Natural killer cell (primary cell): Measurements from ENCODE around the gene CHD6. TPM values are rescaled to one million over a fixed set of nuclear protein-coding genes. Genes with fewer than 3 reads are reported as not detected.

Experiments used
- ATAC-seq, 3 donors: fragments of 150-1000 bp in 2 of 3; fragments of 200-7000 bp in 1 of 3; cut with Tn5 transposase; 1 replicate in 1 of 3; 2 replicates in 2 of 3; pipeline ENCODE4 v1.10.0; 2021; ENCODE audit warnings: mild to moderate bottlenecking in 2 of 3, moderate library complexity in 2 of 3
- DNase-seq, 2 donors: peaks; one replicate each; pipeline versions ENCODE4 v3.0.0 to v3.0.0-alpha.2; 2013 to 2021; ENCODE audit warnings: mixed read lengths in 1 of 2
- H3K27ac ChIP-seq: one replicate; pipeline ENCODE4 v1.5.1; 2013; ENCODE audit warnings: mild to moderate bottlenecking, low read length
- H3K27me3 ChIP-seq: one replicate; pipeline ENCODE4 v1.6.1; 2013; ENCODE audit warnings: low read length; ENCODE audit not compliant: control insufficient read depth, insufficient read depth
- H3K36me3 ChIP-seq: one replicate; pipeline ENCODE4 v1.6.1; 2013; ENCODE audit warnings: low read length; ENCODE audit not compliant: control insufficient read depth, insufficient read depth
- H3K4me1 ChIP-seq: one replicate; pipeline ENCODE4 v1.6.1; 2013; ENCODE audit warnings: low read length; ENCODE audit not compliant: control insufficient read depth, insufficient read depth
- H3K4me3 ChIP-seq: one replicate; pipeline ENCODE4 v1.5.1; 2013; ENCODE audit warnings: low read length
- H3K9me3 ChIP-seq: one replicate; pipeline ENCODE4 v1.6.1; 2013; ENCODE audit warnings: low read length; ENCODE audit not compliant: control insufficient read depth, insufficient read depth
- H3K27ac Mint-ChIP-seq, 2 donors: one replicate each; pipeline ENCODE4 v1.8.0; 2022; ENCODE audit warnings: mild to moderate bottlenecking in 2 of 2, mixed read lengths in 2 of 2, moderate library complexity in 1 of 2
- H3K27me3 Mint-ChIP-seq, 2 donors: one replicate each; pipeline ENCODE4 v1.8.0; 2022; ENCODE audit warnings: low read depth in 2 of 2, mixed read lengths in 2 of 2
- H3K36me3 Mint-ChIP-seq: one replicate; pipeline ENCODE4 v1.8.0; 2022; ENCODE audit warnings: mixed read lengths
- H3K4me1 Mint-ChIP-seq, 2 donors: one replicate each; pipeline ENCODE4 v1.8.0; 2022; ENCODE audit warnings: mixed read lengths in 2 of 2
- H3K4me3 Mint-ChIP-seq: one replicate; pipeline ENCODE4 v1.8.0; 2022; ENCODE audit warnings: mild to moderate bottlenecking, moderate library complexity, mixed read lengths
- H3K9me3 Mint-ChIP-seq, 2 donors: one replicate each; pipeline ENCODE4 v1.8.0; 2022; ENCODE audit warnings: mixed read lengths in 2 of 2
- CTCF ChIP-seq: fragments of 200-600 bp; IDR thresholded peaks from one replicate; pipeline ENCODE4 v1.8.0; 2022; ENCODE audit warnings: antibody characterized with exemption
- WGBS: methylation state at CpG from one replicate; pipeline ENCODE4 v1.1.7; 2013; ENCODE audit warnings: missing lambda C conversion rate; ENCODE audit not compliant: insufficient coverage; 5-methylcytosine and 5-hydroxymethylcytosine counted together
- intact Hi-C: fragments of 100-400 bp; cut with micrococcal nuclease; formaldehyde crosslinking; loops from one replicate; pipeline ENCODE4 v1.14.2; 2022
- total RNA-seq, 4 donors: library from RNA; stranded (reverse); fragments of 120-200 nt in 1 of 4; gene quantifications; one replicate each; pipeline versions ENCODE4 v1.2.3 to v1.2.4, GENCODE V29; 2013 to 2022

The CHD6 gene
- total RNA-seq, 3 donors from 2014 or later (not counting 1 experiment from before 2014, with no cell fraction given), result 82.8 to 96.6 (median 90.4) TPM

- WGBS, result 84% methylated on average over 15 of the region's 18 CpGs
- no peaks in the 10 kb centered on the region for H3K27me3 Mint-ChIP-seq
- Histone ChIP-seq H3K27me3 (no peaks in the 10 kb centered on the region), H3K27ac (no peak overlapping the region), H3K36me3 (no peaks in the 10 kb centered on the region), H3K4me3 (no peak overlapping the region), H3K4me1 (no peaks in the 10 kb centered on the region), H3K9me3 (no peaks in the 10 kb centered on the region)
- no peak for DNase-seq
- no peak for ATAC-seq
- no peaks in the 10 kb centered on the region for H3K36me3 Mint-ChIP-seq
- intact Hi-C loops, result no loop called here
- no peak overlapping the region for H3K4me3 Mint-ChIP-seq
- H3K9me3 Mint-ChIP-seq, result no peaks in the 10 kb centered on the region
- H3K4me1 Mint-ChIP-seq, result no peaks in the 10 kb centered on the region
- TF ChIP-seq CTCF, result no peak
- no peak overlapping the region for H3K27ac Mint-ChIP-seq
These were observed 222.2 kb downstream of the CHD6 start for GRCh38 chr20:41395667-41396664.

GRCh38 chr20:41394931-41395666, 223.1 kb downstream of the CHD6 start:
- no peak overlapping the region for H3K4me3 ChIP-seq
- no peaks in the 10 kb centered on the region for H3K36me3 ChIP-seq
- Mint-ChIP-seq H3K9me3 (no peaks in the 10 kb centered on the region), H3K4me1 (no peaks in the 10 kb centered on the region), H3K4me3 (no peak overlapping the region), H3K27ac (no peak overlapping the region), H3K27me3 (peaks cover 0 to 3% of the 10 kb centered on the region in 2 donors), H3K36me3 (no peaks in the 10 kb centered on the region)
- H3K4me1 ChIP-seq, result no peaks in the 10 kb centered on the region
- no peak overlapping the region for H3K27ac ChIP-seq
- no peaks in the 10 kb centered on the region for H3K27me3 ChIP-seq
- H3K9me3 ChIP-seq, result no peaks in the 10 kb centered on the region
- WGBS, result 92% methylated on average over 9 of the region's 9 CpGs
- DNase-seq, result no peak
- TF ChIP-seq CTCF, result no peak
- intact Hi-C loops, result no loop called here
- no peak for ATAC-seq

- Mint-ChIP-seq H3K27me3 (peaks cover 0 to 3% of the 10 kb centered on the region in 2 donors), H3K4me1 (no peaks in the 10 kb centered on the region), H3K9me3 (no peaks in the 10 kb centered on the region), H3K4me3 (no peak overlapping the region), H3K27ac (no peak overlapping the region), H3K36me3 (no peaks in the 10 kb centered on the region)
- H3K27ac ChIP-seq, result no peak overlapping the region
- no peaks in the 10 kb centered on the region for H3K4me1 ChIP-seq
- no peaks in the 10 kb centered on the region for H3K9me3 ChIP-seq
- WGBS, result 85% methylated on average over 2 of the region's 2 CpGs
- DNase-seq (no peak), ATAC-seq (no peak)
- no peaks in the 10 kb centered on the region for H3K27me3 ChIP-seq
- no peak for TF ChIP-seq CTCF
- H3K4me3 ChIP-seq, result no peak overlapping the region
- H3K36me3 ChIP-seq, result no peaks in the 10 kb centered on the region
- intact Hi-C loops, result no loop called here
These were observed 224.1 kb downstream of the CHD6 start for GRCh38 chr20:41394081-41394480.
